Fibroblast of peridontal ligament (primary cell): ENCODE results near the gene VGLL4.
A peak's percentile ranks its signal among the peaks of the same experiment; 100 is the strongest.

Experiments
- DNase-seq: peaks from one replicate; pipeline ENCODE4 v3.0.0-alpha.2; 2010; ENCODE audit errors: extremely low read depth

Gene VGLL4

DNA sequence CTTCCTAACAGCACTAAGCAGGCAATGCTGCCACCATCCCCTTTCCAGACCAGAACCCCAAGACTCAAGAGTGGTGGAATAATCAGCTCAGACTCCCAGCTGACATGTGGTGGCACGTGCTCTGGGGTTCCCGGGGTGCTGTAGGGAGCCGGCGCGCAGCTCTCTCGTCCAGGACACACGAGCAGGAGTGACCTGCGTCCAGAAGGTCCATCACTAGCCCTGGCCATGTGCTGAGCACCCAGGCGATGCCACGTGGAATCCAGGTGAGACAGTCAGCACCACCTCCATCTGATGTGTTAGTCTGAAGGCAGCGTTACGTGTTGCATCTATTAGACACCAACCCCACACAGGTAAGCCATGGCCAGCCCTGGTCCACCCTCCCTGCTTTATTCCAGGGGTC lies 78.2 kb downstream of the VGLL4 start:
- no peak for DNase-seq

DNA sequence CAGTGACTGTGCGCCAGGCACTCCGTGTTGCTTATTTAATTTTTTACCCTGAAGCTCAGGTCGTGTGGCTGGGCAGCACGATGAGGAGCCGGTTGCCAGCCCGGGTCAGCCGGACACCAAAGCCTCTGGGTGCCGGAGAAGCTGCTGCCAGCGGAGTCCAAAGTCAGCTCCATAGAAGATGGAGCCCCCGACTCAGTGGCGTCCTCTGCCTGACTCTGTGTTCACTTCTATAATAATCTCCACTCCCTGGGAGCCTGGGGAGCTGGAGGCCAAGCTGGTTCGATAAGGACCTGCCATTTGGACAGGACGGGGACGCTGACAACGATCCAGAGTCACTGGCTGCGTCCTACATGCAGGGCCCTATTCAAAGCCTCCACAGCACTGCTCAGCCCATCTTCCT lies 78.6 kb downstream of the VGLL4 start:
- DNase-seq: no peak

DNA sequence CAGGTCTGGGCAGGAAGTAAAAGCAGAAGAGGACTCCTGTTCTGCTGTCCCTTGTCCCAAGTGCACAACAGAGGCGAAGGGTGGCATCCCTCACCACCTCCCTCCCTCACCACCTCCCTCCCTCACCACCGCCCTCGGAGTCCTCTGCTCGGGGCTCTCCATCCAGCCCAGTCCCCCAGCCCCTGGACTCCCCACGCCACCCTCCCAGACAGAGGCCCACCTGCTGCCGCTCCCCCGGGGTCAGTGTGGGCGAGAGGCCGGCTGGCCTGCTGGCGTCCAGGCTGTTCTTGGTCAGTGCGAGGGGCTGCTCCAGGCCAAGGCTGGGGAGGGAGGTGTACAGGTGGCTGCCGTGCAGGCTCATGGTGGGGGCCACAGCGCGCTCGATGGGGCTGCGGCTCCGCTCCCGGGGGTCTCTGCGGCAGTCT lies 79.1 kb downstream of the VGLL4 start:
- no peak for DNase-seq

DNA sequence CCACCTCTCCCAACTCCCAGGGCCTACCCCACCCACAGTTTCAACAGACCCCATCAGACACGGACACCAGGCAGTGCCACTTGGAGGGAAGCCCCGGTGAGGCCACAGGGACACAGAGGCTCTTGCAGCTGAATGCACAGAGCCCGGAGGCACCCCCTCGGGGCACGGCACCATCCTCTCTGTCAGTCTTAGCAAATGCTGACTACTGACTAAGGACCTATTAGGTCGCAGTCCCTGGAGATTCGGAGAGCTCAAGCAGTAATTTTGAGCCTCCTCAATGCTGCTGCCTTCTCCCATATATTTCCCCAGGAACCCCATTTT lies 79.9 kb downstream of the VGLL4 start:
- DNase-seq: no peak

DNA sequence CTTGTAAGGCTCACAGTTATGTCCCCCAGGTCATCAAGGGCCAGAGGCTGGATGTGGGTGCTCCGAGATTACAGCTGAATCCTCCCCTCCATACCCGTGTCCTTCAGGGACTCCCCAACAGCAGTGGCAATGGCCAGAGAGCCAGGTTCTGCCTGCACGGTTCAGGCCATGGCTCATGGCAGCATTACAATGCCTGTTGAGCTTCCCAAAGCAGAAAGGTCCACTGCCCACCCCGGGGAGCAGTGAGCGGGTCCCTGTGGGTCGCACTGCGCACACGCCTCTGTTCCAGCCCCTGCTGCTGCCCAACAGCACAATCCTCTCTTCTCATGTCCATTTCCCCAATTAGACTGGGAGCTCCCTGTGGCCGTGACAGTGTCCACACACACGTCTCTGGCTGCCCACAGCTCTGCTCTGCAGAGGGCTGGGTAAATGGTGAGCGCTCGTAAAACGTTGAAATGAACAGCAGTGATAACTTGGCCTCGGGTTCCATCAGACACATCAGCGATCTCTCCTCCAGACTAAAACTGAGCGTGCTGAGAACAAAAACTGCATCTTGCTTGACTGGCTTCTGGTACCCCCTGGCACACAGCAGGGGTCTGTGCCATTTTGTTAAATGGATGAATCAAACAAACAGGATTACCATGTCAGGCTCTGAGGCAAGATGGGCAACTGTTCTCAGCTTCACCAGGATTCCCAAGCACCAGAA lies 80.4 kb downstream of the VGLL4 start:
- no peak for DNase-seq

DNA sequence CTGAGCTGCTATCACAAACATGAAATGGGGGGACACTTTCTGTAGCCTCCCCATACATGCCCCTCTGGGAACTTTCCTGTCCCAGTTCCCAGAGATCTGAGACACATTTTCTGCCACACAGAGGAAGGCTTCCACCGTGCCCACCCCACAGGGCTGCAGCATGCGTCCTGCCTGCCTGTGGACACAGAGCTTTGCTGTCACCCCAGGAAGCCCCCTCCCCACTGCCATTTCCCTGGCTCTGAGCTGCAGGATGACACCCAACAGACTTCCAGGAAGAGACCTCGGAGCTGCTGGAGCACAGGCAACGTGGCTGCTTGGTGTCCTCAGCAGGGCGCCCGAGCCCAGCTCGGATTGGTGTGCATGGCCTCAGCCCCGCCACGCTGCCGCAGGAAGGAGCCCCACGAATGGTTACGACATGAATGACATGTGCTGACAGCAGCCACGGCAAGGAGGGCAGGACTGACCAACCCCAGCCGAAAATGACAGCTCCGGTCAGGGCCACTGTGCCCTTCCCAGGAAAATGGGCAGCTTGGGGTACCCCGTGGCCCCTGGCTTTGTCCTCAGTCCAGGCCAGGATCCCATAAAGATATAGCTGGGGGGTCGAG lies 81.3 kb downstream of the VGLL4 start:
- DNase-seq: no peak

DNA sequence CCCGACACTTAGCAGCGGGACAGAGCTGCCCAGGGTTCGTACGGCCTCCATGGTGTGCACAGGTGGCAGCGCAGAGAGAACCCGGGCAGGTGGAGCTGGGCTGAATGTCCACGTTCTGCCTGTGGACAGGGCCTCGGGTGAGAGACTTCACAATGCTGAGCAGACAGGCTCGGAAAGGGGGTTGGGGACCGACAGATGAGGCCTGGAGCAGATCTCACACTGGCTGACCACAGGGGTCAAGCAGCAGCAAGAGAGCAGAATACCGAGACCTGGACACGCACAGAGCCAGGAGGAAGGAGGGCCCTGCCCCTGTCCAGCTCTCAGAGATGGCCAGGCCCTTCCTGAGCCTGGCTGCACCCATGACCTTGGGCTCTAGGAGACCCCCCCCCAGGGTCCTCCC lies 83.0 kb downstream of the VGLL4 start:
- DNase-seq: no peak

DNA sequence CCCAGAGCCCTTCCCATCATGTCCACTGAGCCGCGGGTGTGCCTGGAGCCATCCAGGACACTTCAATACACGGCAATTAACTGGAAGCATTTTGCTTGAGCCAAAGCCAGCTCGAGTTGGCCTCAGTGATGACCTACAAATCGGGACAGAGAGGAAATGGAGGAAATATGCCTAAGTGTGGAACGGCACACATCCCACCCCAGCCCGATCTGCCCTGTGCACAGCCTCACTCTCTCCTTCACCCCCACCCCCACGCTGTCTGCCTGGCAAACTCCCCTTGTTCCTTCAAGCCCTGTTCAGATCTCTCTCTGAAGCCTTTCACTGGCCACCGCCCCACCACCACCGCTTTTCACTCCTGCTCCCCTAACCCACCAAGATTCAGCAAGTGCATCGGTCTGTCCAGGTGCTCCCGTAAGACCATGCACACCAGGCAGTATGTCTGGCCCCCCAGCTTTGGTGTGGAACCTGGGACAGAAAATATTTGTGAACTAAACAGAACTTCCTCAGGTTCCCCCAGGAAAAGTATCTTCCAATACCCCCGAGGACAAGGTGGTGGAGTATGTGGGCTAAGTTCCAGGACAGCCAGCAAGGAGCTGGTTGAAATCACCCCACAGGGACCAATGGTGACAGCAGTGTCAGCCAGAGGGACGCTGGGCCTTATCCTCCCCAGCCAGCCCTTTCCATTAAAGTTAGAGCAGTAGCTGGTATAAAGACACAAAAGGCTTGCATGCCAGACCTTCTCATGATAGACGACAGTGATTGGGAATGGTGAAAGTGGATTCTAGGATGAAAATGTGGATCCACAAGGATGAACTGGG lies 83.7 kb downstream of the VGLL4 start:
- no peak for DNase-seq

DNA sequence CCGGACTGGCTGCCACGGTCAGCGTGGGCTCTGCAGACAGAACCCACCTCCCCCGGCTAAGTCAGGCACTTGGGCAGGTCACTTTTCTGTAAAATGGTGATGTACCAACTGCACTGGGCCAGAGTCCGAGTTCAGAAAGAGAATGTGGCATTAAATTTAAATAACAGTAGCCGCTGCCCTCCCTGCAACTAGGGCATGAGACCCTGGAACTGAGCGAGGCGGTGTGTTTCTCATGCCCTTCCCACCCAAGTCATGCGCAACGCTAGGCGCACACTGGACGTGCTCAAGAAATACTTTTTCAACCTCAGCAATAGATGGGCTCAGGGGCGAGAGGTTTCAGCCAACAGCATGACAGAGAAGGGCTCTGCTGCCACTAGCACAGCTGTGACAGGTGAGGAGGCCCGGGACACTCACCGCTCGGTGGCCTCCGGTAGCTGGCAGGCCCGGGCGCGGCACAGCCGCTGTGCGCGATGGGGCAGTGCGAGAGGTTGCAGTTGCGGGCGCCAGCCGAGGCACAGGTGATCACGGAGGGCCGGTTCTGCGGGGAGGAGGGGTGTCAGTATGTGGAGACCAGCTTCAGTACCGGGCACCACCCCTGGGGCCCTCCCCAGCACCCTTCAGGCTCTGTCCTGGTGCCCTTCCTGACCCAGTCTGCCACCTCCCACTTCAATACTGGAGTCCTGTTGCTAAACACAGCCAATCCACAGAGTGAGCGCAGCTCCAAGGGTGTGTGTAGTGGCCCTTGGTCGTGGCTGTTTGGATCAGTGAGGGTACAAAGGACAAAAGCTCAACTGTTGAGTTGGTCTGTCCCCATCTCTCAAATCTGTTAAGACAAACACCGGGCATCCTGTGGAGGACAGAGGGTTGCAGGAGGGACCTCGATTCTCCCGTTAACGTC lies 84.5 kb downstream of the VGLL4 start:
- no peak for DNase-seq

DNA sequence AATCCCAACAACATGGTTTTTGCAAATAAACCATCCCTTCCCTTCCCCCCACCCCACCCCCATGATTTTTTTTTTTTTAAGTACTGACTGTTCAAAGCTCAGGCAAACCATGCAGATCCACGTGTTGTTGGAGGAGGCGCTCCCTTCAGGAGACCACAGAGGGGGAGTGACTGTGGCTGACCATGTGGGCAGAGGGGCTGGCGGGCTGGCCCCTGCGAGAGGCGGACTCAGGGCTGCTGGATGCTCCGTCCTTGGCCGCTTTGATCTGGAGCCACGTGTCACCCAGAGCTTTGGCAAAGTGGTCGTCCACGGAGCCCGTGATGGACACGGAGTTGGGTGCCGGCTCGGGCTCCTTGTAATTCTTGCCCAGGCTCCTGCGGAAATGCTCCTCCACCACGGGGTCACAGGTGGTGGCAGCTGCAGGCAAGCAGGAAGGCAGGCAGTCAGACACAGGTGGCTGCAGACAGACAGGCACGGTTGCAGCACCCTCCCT lies 85.3 kb downstream of the VGLL4 start:
- no peak for DNase-seq

DNA sequence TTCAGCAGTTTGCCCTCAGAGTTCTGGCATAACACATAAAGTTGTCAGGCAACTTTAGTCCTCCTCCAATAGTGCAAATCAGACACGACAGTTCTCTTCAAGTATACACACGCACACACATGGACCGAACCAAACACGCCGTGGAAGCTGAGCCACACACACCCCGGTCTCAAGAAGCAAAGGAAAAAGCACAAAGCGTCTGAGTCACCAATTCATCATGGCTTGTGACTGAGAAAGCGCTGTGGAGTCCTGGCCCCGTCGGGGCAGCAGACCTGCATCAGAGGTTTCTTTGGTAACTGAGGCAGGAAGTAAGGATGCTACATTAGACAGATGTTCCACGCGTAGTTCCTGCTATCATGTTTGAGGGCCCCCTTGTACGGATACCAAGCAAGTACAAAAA lies 85.7 kb downstream of the VGLL4 start:
- peak; percentile 80 for DNase-seq

DNA sequence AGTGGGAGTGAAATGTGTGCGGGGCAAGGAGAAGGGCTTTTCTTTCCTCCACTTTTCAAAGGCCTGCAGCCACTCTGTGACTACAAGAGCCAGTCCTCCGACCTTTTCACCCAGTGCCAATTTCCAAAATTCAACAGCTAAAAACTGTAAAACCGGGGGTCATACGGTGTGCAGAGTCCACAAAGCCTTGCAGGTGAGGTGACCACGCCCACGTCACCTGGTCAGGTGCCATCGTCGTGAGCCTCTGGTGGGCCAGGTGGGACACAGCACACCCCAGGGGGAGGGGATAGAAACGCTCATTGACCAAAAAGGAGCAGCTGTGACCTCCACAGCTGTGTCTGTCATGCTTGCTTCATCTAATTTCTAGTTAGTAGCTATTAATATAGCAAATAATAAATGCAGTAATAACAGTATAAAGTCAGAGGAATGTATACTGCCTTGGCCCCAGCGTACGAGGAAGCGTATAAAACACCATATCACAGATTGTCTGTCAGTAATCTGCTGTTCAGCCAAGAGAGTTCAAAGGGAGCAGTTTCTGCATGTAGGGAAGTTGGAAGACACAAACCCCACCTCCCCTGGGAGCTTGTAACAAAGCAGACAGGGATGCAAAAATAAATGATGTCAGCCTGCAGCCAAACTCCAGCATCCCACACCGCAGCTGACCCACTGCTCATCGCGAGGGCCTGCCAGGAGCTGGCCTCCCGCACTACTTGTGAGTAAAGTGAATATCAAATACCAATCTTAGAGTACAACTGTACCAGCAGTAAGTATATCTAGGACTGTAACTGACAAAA lies 86.7 kb downstream of the VGLL4 start:
- peak; percentile 85 for DNase-seq

DNA sequence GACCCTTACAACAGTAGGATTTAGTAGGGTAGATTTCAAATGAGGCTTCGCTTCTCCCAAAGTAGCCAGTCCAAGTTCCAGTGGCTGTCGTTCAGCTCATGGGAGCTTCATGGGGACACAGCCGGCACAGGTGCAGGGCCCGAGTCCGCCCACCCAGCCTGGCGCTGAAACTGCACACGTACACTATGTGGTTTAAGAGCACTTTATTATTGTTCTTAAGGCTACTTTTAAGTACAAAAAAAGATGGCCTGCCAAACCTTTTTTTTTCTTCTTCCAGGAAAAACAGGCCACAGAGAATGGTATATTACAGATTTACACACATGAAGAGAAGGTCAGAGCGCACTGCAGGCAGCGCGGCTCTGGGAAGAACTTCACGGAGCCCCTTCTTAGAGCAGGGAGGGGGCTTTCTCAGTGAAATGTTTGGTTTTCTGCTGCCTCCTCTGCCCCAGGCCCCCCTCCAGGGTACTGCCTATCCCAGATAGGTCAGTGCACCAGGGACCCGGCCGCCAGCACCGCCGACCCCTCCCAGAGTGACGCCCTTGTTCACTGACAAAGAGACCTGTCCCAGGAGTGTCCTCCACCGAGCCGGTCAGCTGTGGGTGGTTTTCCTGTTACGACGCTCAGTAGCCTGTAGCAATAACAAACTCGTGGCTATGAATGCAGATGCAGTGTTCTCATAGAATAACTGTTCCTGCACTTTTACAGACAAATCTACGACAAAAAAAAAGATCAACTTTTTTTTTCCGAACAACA lies 87.7 kb downstream of the VGLL4 start:
- no peak for DNase-seq

DNA sequence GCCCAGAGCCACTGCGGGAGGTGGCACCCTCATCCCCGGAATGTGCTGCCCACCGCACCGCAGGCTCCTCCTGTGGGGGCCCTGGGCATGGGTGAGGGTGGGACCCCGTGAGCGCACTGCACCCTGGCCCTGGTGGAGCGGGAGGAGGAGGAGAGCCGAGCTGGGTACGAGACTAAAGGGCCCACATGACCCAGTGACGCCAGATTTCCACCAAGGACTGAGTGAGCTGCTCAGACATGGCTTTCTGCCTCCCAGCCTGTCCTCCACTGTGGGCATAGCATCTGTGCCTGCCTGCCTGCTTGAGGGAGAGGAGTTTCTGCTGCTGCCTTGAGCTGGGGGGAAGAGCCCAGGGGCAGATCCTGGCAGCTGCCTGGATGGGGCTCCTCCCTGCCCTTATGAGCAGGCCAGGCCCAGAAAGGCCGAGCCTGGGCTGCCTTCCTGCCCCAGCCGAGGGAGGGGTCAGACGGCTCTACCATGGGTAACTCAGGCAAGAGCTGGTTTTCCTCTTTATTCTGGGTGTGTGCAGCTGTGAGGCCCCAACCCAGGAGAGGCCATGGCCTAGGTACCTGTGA lies 88.4 kb downstream of the VGLL4 start:
- DNase-seq: no peak

DNA sequence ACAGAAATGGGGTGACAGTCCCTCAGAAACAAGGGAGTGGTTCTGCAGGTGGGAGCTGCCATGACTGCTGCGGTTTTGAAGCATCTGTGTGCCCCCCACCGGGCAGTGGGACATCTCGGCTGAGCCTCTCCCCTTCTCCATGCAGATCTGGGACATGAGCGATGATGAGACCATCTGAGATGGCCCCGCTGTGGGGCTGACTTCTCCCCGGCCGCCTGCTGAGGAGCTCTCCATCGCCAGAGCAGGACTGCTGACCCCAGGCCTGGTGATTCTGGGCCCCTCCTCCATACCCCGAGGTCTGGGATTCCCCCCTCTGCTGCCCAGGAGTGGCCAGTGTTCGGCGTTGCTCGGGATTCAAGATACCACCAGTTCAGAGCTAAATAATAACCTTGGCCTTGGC lies 89.0 kb downstream of the VGLL4 start:
- no peak for DNase-seq

DNA sequence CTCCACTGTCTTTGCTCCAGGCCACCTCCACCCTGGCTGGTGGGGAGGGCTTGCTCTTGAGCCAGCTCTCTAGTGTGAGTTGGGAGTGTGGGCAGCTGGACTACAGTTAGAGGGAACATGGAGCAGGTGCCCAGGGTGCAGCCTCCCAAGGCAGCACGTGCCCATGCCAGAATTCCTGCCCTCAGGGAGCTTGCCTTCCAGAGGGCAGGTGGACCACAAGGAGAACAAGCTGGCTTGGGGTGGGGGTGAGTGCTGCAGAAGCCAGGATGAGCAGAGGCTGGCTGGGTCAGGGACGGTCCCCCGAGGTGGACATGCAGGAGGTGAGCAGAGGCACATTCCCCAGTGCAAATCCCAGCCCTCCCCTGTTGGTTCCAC lies 89.5 kb downstream of the VGLL4 start:
- DNase-seq: no peak

DNA sequence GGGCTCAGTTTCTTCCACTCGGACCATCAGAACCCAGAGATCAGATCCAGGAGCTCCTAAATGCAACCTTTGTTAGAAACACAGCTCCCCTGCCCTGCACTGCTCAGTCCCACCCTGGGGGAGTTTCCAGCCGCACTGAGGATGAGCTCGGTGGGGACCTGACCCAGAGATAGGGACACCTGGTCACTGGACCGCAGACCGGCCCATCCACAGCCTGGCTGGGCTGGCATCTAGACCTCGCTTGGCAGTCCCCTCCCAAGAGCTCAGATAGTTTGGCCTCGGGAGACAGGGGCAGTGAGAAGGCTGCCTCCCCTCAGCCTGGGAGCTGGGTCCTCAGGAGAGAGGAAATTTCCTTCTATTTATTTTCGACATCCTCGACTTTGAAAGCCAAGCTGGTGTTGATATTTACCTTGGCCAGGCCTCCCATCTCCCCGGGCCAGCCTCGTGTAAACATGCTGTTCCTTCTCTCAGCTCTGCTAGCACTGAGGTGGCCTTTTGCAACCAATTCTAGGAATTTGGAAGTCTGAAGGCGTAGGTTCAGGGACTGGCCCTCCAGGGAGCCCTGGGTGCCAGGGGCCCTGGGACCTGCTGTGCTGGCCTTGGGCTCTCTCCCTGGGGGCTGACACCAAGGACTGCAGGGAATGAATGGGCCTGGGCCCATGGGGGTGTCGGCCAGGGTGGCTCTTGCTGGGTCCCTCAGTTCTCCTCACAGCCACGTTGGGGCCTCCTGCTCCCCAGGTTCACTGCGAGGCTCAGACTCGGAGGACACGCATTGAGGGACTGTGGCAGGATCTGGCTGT lies 90.1 kb downstream of the VGLL4 start:
- no peak for DNase-seq

DNA sequence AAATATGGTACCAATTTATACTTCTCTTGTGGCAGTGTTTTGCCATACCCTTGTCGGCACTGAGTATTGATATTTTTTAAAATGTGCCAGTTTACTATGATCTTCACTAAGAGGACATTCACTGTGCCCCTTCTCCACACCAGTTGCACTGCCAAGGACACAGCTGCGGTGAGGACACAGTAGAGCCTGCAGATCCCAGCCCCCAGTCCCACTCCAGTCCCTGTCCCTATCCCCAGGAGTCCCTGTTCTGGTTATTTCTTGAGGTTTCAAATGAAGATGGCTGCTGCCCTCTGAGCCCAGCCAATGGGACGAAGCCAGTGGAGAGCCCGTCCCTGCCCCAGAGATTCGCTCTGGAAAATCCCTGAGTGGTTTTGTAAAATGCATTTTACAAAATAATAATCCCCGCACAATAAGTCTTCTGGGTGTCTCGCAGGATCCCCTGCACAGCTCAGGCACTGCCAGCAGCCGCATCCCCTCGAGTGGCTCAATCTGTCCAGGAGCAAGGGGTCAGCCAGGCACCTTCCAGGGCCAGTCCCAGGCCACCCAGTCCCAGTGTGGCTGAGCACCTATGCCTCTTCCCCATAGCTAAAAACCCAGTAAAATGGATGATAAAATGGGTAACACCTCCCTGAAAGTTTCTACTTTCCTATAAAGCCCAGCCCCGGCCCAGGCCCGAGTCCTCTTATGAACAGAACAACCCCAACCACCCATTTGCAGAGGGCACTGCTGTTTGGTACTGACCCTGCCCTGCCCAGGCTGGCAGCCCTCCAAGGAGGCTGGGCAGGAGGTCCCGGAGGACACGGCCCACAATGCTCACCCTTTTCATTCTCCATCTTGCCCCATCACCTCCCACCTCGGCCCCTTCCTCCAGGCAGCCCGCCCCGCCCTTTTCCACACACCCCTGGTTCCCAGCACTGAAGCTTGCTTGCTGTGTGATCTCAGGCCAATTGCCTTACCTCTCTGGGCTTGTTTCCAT lies 91.1 kb downstream of the VGLL4 start:
- DNase-seq: no peak
